Karpas-422 (cell line): ENCODE results near the gene ATN1. TPM values are rescaled to one million over a fixed set of nuclear protein-coding genes. Genes with fewer than 3 reads are reported as not detected.

Experiments
- DNase-seq: peaks from one replicate; pipeline ENCODE4 v3.0.0-alpha.2; 2015
- H2AFZ ChIP-seq: fragments of 200-600 bp; sonication (generic); 2 replicates; pipeline ENCODE4 v1.6.1; 2014; ENCODE audit warnings: antibody characterized with exemption, low read length, mixed read lengths
- H3K27ac ChIP-seq: fragments of 200-600 bp; sonication (generic); 2 replicates; pipeline ENCODE4 v1.5.1; 2014; ENCODE audit warnings: mild to moderate bottlenecking, low read length, moderate library complexity
- H3K27me3 ChIP-seq: fragments of 200-600 bp; sonication (generic); 2 replicates; pipeline ENCODE4 v1.6.1; 2014; ENCODE audit warnings: low read length, mixed read lengths
- H3K36me3 ChIP-seq: fragments of 200-600 bp; sonication (generic); 2 replicates; pipeline ENCODE4 v1.6.1; 2014; ENCODE audit warnings: low read length, mixed read lengths; ENCODE audit not compliant: insufficient read depth
- H3K4me1 ChIP-seq: fragments of 200-600 bp; sonication (generic); 2 replicates; pipeline ENCODE4 v1.6.1; 2014; ENCODE audit warnings: mild to moderate bottlenecking, low read length, mixed read lengths
- H3K4me2 ChIP-seq: fragments of 200-600 bp; sonication (generic); 2 replicates; pipeline ENCODE4 v1.6.1; 2014; ENCODE audit warnings: low read length, low read depth, mild to moderate bottlenecking; ENCODE audit not compliant: poor library complexity, severe bottlenecking
- H3K4me3 ChIP-seq: fragments of 200-600 bp; sonication (generic); 2 replicates; pipeline ENCODE4 v1.5.1; 2014; ENCODE audit warnings: mild to moderate bottlenecking, antibody characterized with exemption, low read length, mixed read lengths
- H3K79me2 ChIP-seq: fragments of 200-600 bp; sonication (generic); 2 replicates; pipeline ENCODE4 v1.6.1; 2014; ENCODE audit warnings: mild to moderate bottlenecking, low read length, mixed read lengths
- H3K9ac ChIP-seq: fragments of 200-600 bp; sonication (generic); 2 replicates; pipeline ENCODE4 v1.6.0; 2014; ENCODE audit warnings: low read length
- H3K9me2 ChIP-seq: fragments of 200-600 bp; sonication (generic), shearing (Covaris generic); replicated peaks from 2 replicates; pipeline ENCODE4 v1.6.0; 2014; ENCODE audit warnings: mild to moderate bottlenecking, low read length, moderate library complexity; ENCODE audit not compliant: insufficient read depth
- H3K9me3 ChIP-seq: fragments of 300-700, 200-600 bp; sonication (generic); 2 replicates; pipeline ENCODE4 v1.6.1; 2014; ENCODE audit warnings: low read length, mixed read lengths
- H4K20me1 ChIP-seq: fragments of 200-600 bp; sonication (generic); 2 replicates; pipeline ENCODE4 v1.6.1; 2014; ENCODE audit warnings: mild to moderate bottlenecking, antibody characterized with exemption, low read length, low read depth; ENCODE audit not compliant: insufficient read depth
- total RNA-seq: library from RNA; depleted of rRNA; stranded (reverse); fragments of >200 nt; shearing (Covaris generic); gene quantifications from 2 replicates; pipeline ENCODE4 v1.2.3, GENCODE V29; 2014; ENCODE audit warnings: low replicate concordance

The ATN1 gene
- total RNA-seq, 1 experiment from 2014 or later: 8.8 TPM

DNA sequence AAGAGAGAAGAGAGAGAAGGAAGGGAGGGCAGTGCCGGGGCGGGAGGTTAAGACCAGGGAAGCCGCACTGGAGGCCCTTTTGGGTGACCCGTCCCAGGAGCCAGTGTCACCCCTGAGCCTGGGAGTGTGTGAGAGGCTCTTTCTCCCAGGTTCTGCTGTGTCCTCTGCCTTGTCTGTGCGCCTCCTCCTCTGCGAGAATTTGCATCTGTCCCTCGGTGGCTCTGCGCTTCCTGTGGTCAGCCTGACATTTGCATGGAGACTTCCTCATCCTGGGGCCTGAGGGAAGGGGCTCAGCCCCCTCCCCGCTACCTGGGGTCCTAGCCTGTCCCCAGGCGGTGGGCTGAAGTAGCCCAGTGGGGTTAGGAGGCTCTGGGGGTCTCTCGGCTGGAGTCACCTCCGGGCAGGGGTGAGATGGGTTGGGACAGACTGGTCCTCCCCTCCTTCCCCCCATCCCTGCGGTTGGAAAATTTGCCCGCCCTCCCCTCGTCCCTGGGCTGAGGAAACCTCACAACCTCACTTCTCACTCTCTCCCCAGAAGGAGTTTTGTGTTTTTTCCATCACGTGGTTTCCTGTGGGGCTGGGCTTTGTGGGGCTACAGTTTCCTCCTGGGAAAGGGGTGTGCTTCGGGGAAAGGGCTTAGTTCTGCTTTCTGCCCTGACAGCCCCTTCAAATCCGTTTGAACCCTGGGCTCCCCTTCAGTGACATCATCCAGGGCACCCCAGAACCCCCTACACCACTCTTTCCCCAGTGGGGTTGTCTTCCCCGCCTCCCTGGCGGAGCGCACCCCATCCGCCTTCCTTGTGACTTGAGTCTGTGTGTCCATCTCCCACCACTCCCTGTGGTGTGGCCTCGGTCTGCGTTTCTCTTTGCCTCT lies 25.9 kb downstream of the ATN1 start:
- Histone ChIP-seq H3K4me3 (peak overlapping the region; percentile 96), H3K36me3 (peaks cover 32% of the 10 kb centered on the region), H3K79me2 (peaks cover 29% of the 10 kb centered on the region), H3K27me3 (no peaks in the 10 kb centered on the region), H4K20me1 (peaks cover 24% of the 10 kb centered on the region; the same call in 1 of the 2 replicates), H3K9me2 (no peaks in the 10 kb centered on the region), H3K9me3 (no peaks in the 10 kb centered on the region), H3K4me2 (peak overlapping the region; percentile 83), H3K9ac (peak overlapping the region; percentile 100), H3K27ac (peak overlapping the region; percentile 97), H2AFZ (no peak overlapping the region), H3K4me1 (peaks cover 86% of the 10 kb centered on the region)
- DNase-seq: peak; percentile 95

DNA sequence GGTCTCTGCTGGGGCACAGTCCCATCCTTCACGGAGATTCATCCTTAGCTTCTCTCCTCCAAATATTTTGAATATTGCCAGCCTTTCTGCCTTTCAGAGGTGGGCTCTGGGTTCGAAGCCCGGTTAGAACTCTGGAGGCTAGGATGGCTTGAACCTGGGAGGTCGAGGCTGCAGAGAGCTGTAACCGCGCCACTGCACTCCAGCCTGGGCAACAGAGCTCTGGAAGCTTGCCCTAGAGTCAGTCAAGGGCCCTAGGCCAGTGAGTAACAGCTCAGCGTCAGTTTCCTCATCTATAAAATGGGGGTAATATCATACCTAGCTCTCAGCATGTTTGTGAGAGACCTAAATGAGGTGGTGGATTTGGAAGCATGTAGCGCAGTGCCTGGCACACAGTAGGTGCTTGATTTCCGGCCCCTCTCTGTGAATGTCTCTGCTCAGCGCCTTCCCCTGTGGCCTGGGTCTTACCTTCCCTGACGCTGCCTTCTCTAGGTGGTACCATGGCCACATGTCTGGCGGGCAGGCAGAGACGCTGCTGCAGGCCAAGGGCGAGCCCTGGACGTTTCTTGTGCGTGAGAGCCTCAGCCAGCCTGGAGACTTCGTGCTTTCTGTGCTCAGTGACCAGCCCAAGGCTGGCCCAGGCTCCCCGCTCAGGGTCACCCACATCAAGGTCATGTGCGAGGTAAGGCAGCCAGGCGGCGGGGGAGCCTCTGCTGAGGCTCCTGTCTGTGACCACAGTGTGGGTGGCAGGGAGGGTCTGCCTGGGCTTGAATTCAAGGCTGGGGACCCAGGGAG lies 26.8 kb downstream of the ATN1 start:
- no peak for DNase-seq
- no peaks in the 10 kb centered on the region for H3K27me3 ChIP-seq
- H3K4me1 ChIP-seq: peaks cover 87% of the 10 kb centered on the region
- peak overlapping the region; percentile 96; the same call in 1 of the 2 replicates for H3K4me3 ChIP-seq
- H3K9ac ChIP-seq: peak overlapping the region; percentile 100
- H3K27ac ChIP-seq: peak overlapping the region; percentile 97
- no peak overlapping the region for H2AFZ ChIP-seq
- no peaks in the 10 kb centered on the region for H3K9me2 ChIP-seq
- no peaks in the 10 kb centered on the region for H3K9me3 ChIP-seq
- peaks cover 32% of the 10 kb centered on the region for H3K36me3 ChIP-seq
- H3K4me2 ChIP-seq: peak overlapping the region; percentile 83
- H3K79me2 ChIP-seq: peaks cover 29% of the 10 kb centered on the region
- peaks cover 26% of the 10 kb centered on the region; the same call in 1 of the 2 replicates for H4K20me1 ChIP-seq

DNA sequence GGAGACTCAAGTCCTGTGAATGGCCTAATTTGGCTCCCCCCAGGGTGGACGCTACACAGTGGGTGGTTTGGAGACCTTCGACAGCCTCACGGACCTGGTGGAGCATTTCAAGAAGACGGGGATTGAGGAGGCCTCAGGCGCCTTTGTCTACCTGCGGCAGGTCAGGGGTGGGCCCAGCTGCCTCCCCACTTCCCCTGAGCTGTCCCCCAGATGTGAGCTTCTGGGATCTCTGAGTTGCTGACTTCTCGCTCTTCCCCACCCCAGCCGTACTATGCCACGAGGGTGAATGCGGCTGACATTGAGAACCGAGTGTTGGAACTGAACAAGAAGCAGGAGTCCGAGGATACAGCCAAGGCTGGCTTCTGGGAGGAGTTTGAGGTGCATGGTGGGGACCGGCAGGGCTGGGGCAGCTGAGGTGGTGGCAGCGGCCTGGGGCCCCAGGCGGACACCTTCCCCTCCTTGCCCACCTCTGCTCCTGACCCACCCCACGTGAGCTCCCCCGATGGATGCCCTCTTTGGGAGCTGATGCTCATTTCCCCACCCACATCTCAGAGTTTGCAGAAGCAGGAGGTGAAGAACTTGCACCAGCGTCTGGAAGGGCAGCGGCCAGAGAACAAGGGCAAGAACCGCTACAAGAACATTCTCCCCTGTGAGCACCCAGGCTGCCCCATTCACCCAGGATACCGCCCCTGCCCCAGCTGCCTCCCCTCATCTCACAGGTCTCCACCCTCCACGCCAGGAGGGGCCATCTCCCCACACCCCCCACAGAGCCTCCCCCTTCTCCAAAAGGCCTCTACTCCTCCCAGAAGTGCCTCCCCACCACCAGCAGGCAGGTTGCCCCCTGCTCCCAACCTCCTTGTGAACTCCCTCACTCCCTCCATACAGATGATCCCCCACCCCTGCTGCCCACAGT lies 27.6 kb downstream of the ATN1 start:
- peak overlapping the region; percentile 83 for H3K4me2 ChIP-seq
- no peaks in the 10 kb centered on the region for H3K27me3 ChIP-seq
- peak overlapping the region; percentile 100 for H3K9ac ChIP-seq
- H3K9me2 ChIP-seq: no peaks in the 10 kb centered on the region
- H4K20me1 ChIP-seq: peaks cover 26% of the 10 kb centered on the region; the same call in 1 of the 2 replicates
- no peak overlapping the region for H2AFZ ChIP-seq
- peak overlapping the region; percentile 96; the same call in 1 of the 2 replicates for H3K4me3 ChIP-seq
- no peaks in the 10 kb centered on the region for H3K9me3 ChIP-seq
- no peak for DNase-seq
- peaks cover 35% of the 10 kb centered on the region for H3K36me3 ChIP-seq
- peaks cover 29% of the 10 kb centered on the region for H3K79me2 ChIP-seq
- peak overlapping the region; percentile 97 for H3K27ac ChIP-seq
- peaks cover 89% of the 10 kb centered on the region for H3K4me1 ChIP-seq

GRCh38 chr12:6956021-6956727 lies 28.4 kb downstream of the ATN1 start:
- peaks cover 26% of the 10 kb centered on the region; the same call in 1 of the 2 replicates for H4K20me1 ChIP-seq
- peak overlapping the region; percentile 97 for H3K27ac ChIP-seq
- H3K9ac ChIP-seq: peak overlapping the region; percentile 100
- H3K4me1 ChIP-seq: peaks cover 90% of the 10 kb centered on the region
- DNase-seq: no peak
- H3K27me3 ChIP-seq: no peaks in the 10 kb centered on the region
- no peaks in the 10 kb centered on the region for H3K9me2 ChIP-seq
- no peak overlapping the region for H2AFZ ChIP-seq
- no peaks in the 10 kb centered on the region for H3K9me3 ChIP-seq
- no peak overlapping the region; the same call in 1 of the 2 replicates for H3K4me3 ChIP-seq
- H3K4me2 ChIP-seq: peak overlapping the region; percentile 83
- H3K36me3 ChIP-seq: peaks cover 38% of the 10 kb centered on the region
- H3K79me2 ChIP-seq: peaks cover 28% of the 10 kb centered on the region

GRCh38 chr12:6957151-6957701 lies 29.5 kb downstream of the ATN1 start:
- no peak overlapping the region; the same call in 1 of the 2 replicates for H3K4me3 ChIP-seq
- no peaks in the 10 kb centered on the region for H3K9me2 ChIP-seq
- no peak for DNase-seq
- H4K20me1 ChIP-seq: peaks cover 26% of the 10 kb centered on the region; the same call in 1 of the 2 replicates
- no peak overlapping the region for H2AFZ ChIP-seq
- no peaks in the 10 kb centered on the region for H3K9me3 ChIP-seq
- peaks cover 18% of the 10 kb centered on the region for H3K79me2 ChIP-seq
- peak overlapping the region; percentile 97 for H3K27ac ChIP-seq
- peak overlapping the region; percentile 83 for H3K4me2 ChIP-seq
- peaks cover 100% of the 10 kb centered on the region for H3K4me1 ChIP-seq
- H3K36me3 ChIP-seq: peaks cover 33% of the 10 kb centered on the region
- no peaks in the 10 kb centered on the region for H3K27me3 ChIP-seq
- H3K9ac ChIP-seq: peak overlapping the region; percentile 100

DNA sequence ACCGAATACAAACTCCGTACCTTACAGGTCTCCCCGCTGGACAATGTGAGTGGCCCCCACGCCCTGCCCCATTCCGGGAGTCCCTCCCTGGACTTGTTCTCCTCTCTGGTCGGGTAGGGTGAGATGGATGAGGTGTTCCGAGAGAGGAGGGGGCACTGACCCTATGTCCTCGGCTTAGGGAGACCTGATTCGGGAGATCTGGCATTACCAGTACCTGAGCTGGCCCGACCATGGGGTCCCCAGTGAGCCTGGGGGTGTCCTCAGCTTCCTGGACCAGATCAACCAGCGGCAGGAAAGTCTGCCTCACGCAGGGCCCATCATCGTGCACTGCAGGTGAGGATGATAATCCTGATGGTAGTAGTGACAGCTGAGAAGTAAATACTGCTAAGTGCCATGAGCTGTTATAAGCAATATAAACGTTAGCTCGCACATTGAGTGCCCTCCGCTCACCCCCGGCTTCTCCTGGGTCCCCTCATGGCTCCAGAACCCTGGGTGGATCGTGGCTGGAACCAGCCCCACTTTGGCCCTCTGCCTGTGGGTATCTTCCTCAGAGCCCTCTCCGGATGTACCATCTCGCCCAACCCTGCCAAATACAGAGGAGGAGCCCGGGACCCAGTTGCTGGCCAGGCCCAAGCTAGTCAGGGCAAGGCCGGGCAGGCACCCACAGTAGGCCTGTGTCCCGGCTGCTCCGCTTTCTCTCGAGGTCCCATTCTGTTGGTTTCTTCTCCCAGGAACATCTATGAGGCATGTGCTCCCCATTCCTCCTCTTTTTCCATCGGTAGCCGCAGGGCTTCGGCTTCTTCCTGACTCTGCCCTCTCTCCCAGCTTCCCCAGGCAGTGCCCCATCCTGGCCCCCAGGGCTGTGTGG lies 30.2 kb downstream of the ATN1 start:
- Histone ChIP-seq H3K4me2 (peak overlapping the region; percentile 83), H4K20me1 (peaks cover 26% of the 10 kb centered on the region; the same call in 1 of the 2 replicates), H3K79me2 (peaks cover 10% of the 10 kb centered on the region), H3K4me3 (peak overlapping the region; percentile 43; the same call in 1 of the 2 replicates), H2AFZ (no peak overlapping the region), H3K9ac (peak overlapping the region; percentile 50), H3K27ac (peak overlapping the region; percentile 84), H3K9me2 (no peaks in the 10 kb centered on the region), H3K4me1 (peaks cover 94% of the 10 kb centered on the region), H3K9me3 (no peaks in the 10 kb centered on the region), H3K27me3 (no peaks in the 10 kb centered on the region), H3K36me3 (peaks cover 27% of the 10 kb centered on the region; the same call in 1 of the 2 replicates)
- no peak for DNase-seq
